Measurements from ENCODE around the gene NALCN. TPM values are rescaled to one million over a fixed set of nuclear protein-coding genes. Genes with fewer than 3 reads are reported as not detected.

The NALCN gene
- total and polyA plus RNA-seq, 2 donors (not counting 1 experiment from before 2014, with no cell fraction given) = not detected

- no peak overlapping the region for H3K9ac ChIP-seq (ENCODE audit: low read length)
- H3K79me2 ChIP-seq (ENCODE audit: control insufficient read depth, insufficient read depth, low read length) = no peaks in the 10 kb centered on the region
- no peaks in the 10 kb centered on the region for H3K9me3 Mint-ChIP-seq (ENCODE audit: insufficient read depth)
- H3K27me3 Mint-ChIP-seq = no peaks in the 10 kb centered on the region
- H3K4me1 ChIP-seq (ENCODE audit: control insufficient read depth in 2 of 2, insufficient read depth in 2 of 2, low read length in 2 of 2) = no peaks in the 10 kb centered on the region
- no peak overlapping the region for H3K4me3 Mint-ChIP-seq
- H3K9me3 ChIP-seq (ENCODE audit: control extremely low read depth in 1 of 3, control insufficient read depth in 2 of 3, insufficient read depth in 1 of 3, low read length in 2 of 3) = no peaks in the 10 kb centered on the region
- H3K4me1 Mint-ChIP-seq = no peaks in the 10 kb centered on the region
- H3K36me3 ChIP-seq (replicated peaks in 1 of 2; ENCODE audit: control extremely low read depth in 1 of 2, control insufficient read depth in 1 of 2, extremely low read depth in 1 of 2, insufficient read depth in 2 of 2, low read length in 1 of 2) = no peaks in the 10 kb centered on the region
- H3K4me3 ChIP-seq (ENCODE audit: control extremely low read depth in 1 of 5, extremely low read depth in 1 of 5, insufficient read depth in 1 of 5, low read depth in 2 of 5, low read length in 4 of 5) = no peak overlapping the region
- no peak overlapping the region for H3K4me2 ChIP-seq (replicated peaks; ENCODE audit: low read depth, low read length, poor library complexity, severe bottlenecking)
- WGBS (ENCODE audit: insufficient coverage) = no CpG with 5 or more reads among the region's 2 CpGs
- no peak for DNase-seq
- H4K20me1 ChIP-seq (ENCODE audit: control insufficient read depth, insufficient read depth, low read length, poor library complexity, severe bottlenecking) = no peaks in the 10 kb centered on the region
- intact Hi-C loops (cut with micrococcal nuclease) = no loop called here
- ChIA-PET POLR2A (no interaction called here), CTCF (no interaction called here)
- H3K27ac Mint-ChIP-seq = no peak overlapping the region
- no peak overlapping the region for H2AFZ ChIP-seq (ENCODE audit: insufficient read depth, low read depth, low read length, poor library complexity, severe bottlenecking)
- TF ChIP-seq, protein P1, sequence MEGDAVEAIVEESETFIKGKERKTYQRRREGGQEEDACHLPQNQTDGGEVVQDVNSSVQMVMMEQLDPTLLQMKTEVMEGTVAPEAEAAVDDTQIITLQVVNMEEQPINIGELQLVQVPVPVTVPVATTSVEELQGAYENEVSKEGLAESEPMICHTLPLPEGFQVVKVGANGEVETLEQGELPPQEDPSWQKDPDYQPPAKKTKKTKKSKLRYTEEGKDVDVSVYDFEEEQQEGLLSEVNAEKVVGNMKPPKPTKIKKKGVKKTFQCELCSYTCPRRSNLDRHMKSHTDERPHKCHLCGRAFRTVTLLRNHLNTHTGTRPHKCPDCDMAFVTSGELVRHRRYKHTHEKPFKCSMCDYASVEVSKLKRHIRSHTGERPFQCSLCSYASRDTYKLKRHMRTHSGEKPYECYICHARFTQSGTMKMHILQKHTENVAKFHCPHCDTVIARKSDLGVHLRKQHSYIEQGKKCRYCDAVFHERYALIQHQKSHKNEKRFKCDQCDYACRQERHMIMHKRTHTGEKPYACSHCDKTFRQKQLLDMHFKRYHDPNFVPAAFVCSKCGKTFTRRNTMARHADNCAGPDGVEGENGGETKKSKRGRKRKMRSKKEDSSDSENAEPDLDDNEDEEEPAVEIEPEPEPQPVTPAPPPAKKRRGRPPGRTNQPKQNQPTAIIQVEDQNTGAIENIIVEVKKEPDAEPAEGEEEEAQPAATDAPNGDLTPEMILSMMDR (IDR thresholded peaks at IDR 0.05) = no peak
- no peak for TF ChIP-seq EZH2 (IDR thresholded peaks at IDR 0.05; ENCODE audit: borderline replicate concordance, insufficient read depth, low read depth, low read length, poor library complexity, severe bottlenecking)
- ATAC-seq (ENCODE audit: low read depth) = no peak
- H3K27me3 ChIP-seq (replicated peaks in 1 of 4; ENCODE audit: control extremely low read depth in 1 of 4, control insufficient read depth in 3 of 4, insufficient read depth in 4 of 4, low read length in 3 of 4) = no peaks in the 10 kb centered on the region
- H3K27ac ChIP-seq (ENCODE audit: low read length in 2 of 2) = no peak overlapping the region
Measured at GRCh38 chr13:101399365-101399764, 16.9 kb downstream of the NALCN start.

DNA sequence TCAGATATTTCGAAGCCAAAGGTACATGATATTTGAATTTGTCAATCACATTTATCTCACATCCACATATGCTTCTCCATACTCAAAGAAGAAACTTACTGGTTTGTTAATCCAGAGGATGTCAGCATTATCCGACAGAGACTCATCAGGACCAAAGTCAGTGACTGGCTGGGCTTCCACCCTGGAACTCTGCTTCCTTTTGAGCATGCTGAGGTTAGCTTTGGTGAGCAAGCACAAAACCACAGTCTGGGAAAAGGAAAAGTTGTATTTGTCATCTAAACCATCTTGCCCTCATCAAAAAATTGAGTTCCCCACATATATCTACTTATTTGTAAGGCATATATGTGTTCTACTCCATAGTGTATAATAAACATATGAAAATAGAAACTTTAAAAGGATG, 17.4 kb downstream of the NALCN start:
- Histone ChIP-seq H2AFZ (ENCODE audit: insufficient read depth, low read depth, low read length, poor library complexity, severe bottlenecking) (no peak overlapping the region), H3K4me1 (ENCODE audit: control insufficient read depth in 2 of 2, insufficient read depth in 2 of 2, low read length in 2 of 2) (no peaks in the 10 kb centered on the region), H3K4me3 (ENCODE audit: control extremely low read depth in 1 of 5, extremely low read depth in 1 of 5, insufficient read depth in 1 of 5, low read depth in 2 of 5, low read length in 4 of 5) (no peak overlapping the region), H3K27ac (ENCODE audit: low read length in 2 of 2) (no peak overlapping the region), H4K20me1 (ENCODE audit: control insufficient read depth, insufficient read depth, low read length, poor library complexity, severe bottlenecking) (no peaks in the 10 kb centered on the region), H3K36me3 (replicated peaks in 1 of 2; ENCODE audit: control extremely low read depth in 1 of 2, control insufficient read depth in 1 of 2, extremely low read depth in 1 of 2, insufficient read depth in 2 of 2, low read length in 1 of 2) (no peaks in the 10 kb centered on the region), H3K27me3 (replicated peaks in 1 of 4; ENCODE audit: control extremely low read depth in 1 of 4, control insufficient read depth in 3 of 4, insufficient read depth in 4 of 4, low read length in 3 of 4) (no peaks in the 10 kb centered on the region), H3K4me2 (replicated peaks; ENCODE audit: low read depth, low read length, poor library complexity, severe bottlenecking) (no peak overlapping the region), H3K79me2 (ENCODE audit: control insufficient read depth, insufficient read depth, low read length) (no peaks in the 10 kb centered on the region), H3K9me3 (ENCODE audit: control extremely low read depth in 1 of 3, control insufficient read depth in 2 of 3, insufficient read depth in 1 of 3, low read length in 2 of 3) (no peaks in the 10 kb centered on the region), H3K9ac (ENCODE audit: low read length) (no peak overlapping the region)
- CTCF ChIA-PET = no interaction called here
- intact Hi-C loops (cut with micrococcal nuclease) = no loop called here
- POLR2A ChIA-PET = no interaction called here
- Mint-ChIP-seq H3K27me3 (no peaks in the 10 kb centered on the region), H3K4me3 (no peak overlapping the region), H3K9me3 (ENCODE audit: insufficient read depth) (no peaks in the 10 kb centered on the region), H3K27ac (no peak overlapping the region), H3K4me1 (no peaks in the 10 kb centered on the region)
- no peak for DNase-seq
- ATAC-seq (ENCODE audit: low read depth) = no peak
- WGBS (ENCODE audit: insufficient coverage) = 80% methylated on average over 1 of the region's 2 CpGs
- no peak for TF ChIP-seq EZH2 (IDR thresholded peaks at IDR 0.05; ENCODE audit: borderline replicate concordance, insufficient read depth, low read depth, low read length, poor library complexity, severe bottlenecking)
- TF ChIP-seq, protein P1 (IDR thresholded peaks at IDR 0.05) = no peak

All from B cell (primary cell).